ENCODE measurements around the gene PRKCE.
"Not testable (repeated sequence)": the region's sequence is repeated elsewhere in the genome, so short reads cannot be mapped to it uniquely, and the experiment has no call there.

PRKCE gene

GRCh38 chr2:45669032-45669486, 17.6 kb downstream of the PRKCE start:
- DNase-seq (ENCODE audit: low read depth in 2 of 2): no peak

GRCh38 chr2:45670646-45671045, 19.2 kb downstream of the PRKCE start:
- DNase-seq (ENCODE audit: low read depth in 2 of 2): no peak

- DNase-seq (ENCODE audit: low read depth in 2 of 2): no peak
These were observed 20.7 kb downstream of the PRKCE start for GRCh38 chr2:45672138-45672537.

GRCh38 chr2:45674035-45674816, 22.8 kb downstream of the PRKCE start:
- DNase-seq (ENCODE audit: low read depth in 2 of 2): no peak

- DNase-seq (ENCODE audit: low read depth in 2 of 2): no peak
These were observed 23.9 kb downstream of the PRKCE start for GRCh38 chr2:45675263-45675812.

GRCh38 chr2:45676088-45676487, 24.6 kb downstream of the PRKCE start:
- DNase-seq (ENCODE audit: low read depth in 2 of 2): no peak

- no peak for DNase-seq (ENCODE audit: low read depth in 2 of 2)
These were observed 27.4 kb downstream of the PRKCE start for GRCh38 chr2:45678791-45679348.

GRCh38 chr2:45680351-45680967, 29.0 kb downstream of the PRKCE start:
- DNase-seq (ENCODE audit: low read depth in 2 of 2): no peak

- DNase-seq (ENCODE audit: low read depth in 2 of 2): no peak
These were observed 30.2 kb downstream of the PRKCE start for GRCh38 chr2:45681675-45682074.

- DNase-seq (ENCODE audit: low read depth in 2 of 2): no peak
These were observed 31.8 kb downstream of the PRKCE start for GRCh38 chr2:45683292-45683691.

GRCh38 chr2:45684756-45685155, 33.3 kb downstream of the PRKCE start:
- no peak for DNase-seq (ENCODE audit: low read depth in 2 of 2)

- DNase-seq (ENCODE audit: low read depth in 2 of 2): no peak
These were observed 33.8 kb downstream of the PRKCE start for GRCh38 chr2:45685260-45685659.

- DNase-seq (ENCODE audit: low read depth in 2 of 2): no peak
These were observed 36.5 kb downstream of the PRKCE start for GRCh38 chr2:45687964-45688363.

GRCh38 chr2:45688479-45689298, 37.2 kb downstream of the PRKCE start:
- no peak for DNase-seq (ENCODE audit: low read depth in 2 of 2)

- DNase-seq (ENCODE audit: low read depth in 2 of 2): no peak
These were observed 38.8 kb downstream of the PRKCE start for GRCh38 chr2:45690231-45690630.

GRCh38 chr2:45691171-45691999, 39.9 kb downstream of the PRKCE start:
- no peak for DNase-seq (ENCODE audit: low read depth in 2 of 2)

GRCh38 chr2:45692566-45692965, 41.1 kb downstream of the PRKCE start:
- DNase-seq (ENCODE audit: low read depth in 2 of 2): no peak

- DNase-seq (ENCODE audit: low read depth in 2 of 2): not testable (repeated sequence)
These were observed 44.1 kb downstream of the PRKCE start for GRCh38 chr2:45695480-45696007.

- DNase-seq (ENCODE audit: low read depth in 2 of 2): no peak
These were observed 45.2 kb downstream of the PRKCE start for GRCh38 chr2:45696708-45697107.

GRCh38 chr2:45697190-45697589, 45.7 kb downstream of the PRKCE start:
- no peak for DNase-seq (ENCODE audit: low read depth in 2 of 2)

GRCh38 chr2:45698554-45698953, 47.1 kb downstream of the PRKCE start:
- no peak for DNase-seq (ENCODE audit: low read depth in 2 of 2)
